ENCODE measurements around the gene SMS.

DNA sequence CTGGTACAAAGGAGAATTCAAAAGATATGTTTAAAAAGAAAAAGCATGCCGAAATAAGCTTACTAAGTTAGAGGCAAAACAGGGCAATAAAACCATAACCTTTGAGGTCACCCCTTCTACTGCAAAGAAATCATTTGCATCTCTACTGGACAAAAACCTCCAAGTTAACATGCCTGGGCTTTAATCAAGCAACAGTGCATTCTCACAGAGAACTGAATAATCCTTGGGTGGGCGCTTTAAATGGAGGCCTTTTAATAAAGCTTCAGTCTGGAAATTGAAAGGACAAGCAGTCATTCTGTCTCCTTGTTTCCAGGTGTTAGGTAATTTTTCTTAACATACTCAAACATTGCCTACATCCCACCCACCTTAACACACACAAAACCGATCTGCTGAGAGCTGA, 34.6 kb upstream of the SMS start:
- no peak for TF ChIP-seq POLR2AphosphoS5 (IDR thresholded peaks at IDR 0.05)
- TF ChIP-seq POLR2A (IDR thresholded peaks at IDR 0.05): no peak
- TF ChIP-seq, protein P1, sequence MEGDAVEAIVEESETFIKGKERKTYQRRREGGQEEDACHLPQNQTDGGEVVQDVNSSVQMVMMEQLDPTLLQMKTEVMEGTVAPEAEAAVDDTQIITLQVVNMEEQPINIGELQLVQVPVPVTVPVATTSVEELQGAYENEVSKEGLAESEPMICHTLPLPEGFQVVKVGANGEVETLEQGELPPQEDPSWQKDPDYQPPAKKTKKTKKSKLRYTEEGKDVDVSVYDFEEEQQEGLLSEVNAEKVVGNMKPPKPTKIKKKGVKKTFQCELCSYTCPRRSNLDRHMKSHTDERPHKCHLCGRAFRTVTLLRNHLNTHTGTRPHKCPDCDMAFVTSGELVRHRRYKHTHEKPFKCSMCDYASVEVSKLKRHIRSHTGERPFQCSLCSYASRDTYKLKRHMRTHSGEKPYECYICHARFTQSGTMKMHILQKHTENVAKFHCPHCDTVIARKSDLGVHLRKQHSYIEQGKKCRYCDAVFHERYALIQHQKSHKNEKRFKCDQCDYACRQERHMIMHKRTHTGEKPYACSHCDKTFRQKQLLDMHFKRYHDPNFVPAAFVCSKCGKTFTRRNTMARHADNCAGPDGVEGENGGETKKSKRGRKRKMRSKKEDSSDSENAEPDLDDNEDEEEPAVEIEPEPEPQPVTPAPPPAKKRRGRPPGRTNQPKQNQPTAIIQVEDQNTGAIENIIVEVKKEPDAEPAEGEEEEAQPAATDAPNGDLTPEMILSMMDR (IDR thresholded peaks at IDR 0.05): no peak

Measured in breast epithelium (tissue), 3 donors.